GM12864 (cell line): Measurements from ENCODE around the gene TMEM144.

Experiments
- DNase-seq: peaks from one replicate; pipeline ENCODE4 v3.0.0-alpha.2; 2011; ENCODE audit warnings: low read depth
- H3K4me3 ChIP-seq: 2 replicates; pipeline ENCODE4 v1.5.1; 2011; ENCODE audit warnings: mild to moderate bottlenecking, low read depth, low read length, control low read depth
- TF ChIP-seq, protein P1 (sequence below): IDR thresholded peaks from 2 replicates; pipeline ENCODE4 v1.5.1; 2011; ENCODE audit warnings: low read depth, mild to moderate bottlenecking, moderate library complexity, low read length, control low read depth, inconsistent platforms; ENCODE audit errors: missing control alignments

Gene TMEM144

GRCh38 chr4:158280856-158281255 lies 70.6 kb downstream of the TMEM144 start:
- TF ChIP-seq, protein P1, sequence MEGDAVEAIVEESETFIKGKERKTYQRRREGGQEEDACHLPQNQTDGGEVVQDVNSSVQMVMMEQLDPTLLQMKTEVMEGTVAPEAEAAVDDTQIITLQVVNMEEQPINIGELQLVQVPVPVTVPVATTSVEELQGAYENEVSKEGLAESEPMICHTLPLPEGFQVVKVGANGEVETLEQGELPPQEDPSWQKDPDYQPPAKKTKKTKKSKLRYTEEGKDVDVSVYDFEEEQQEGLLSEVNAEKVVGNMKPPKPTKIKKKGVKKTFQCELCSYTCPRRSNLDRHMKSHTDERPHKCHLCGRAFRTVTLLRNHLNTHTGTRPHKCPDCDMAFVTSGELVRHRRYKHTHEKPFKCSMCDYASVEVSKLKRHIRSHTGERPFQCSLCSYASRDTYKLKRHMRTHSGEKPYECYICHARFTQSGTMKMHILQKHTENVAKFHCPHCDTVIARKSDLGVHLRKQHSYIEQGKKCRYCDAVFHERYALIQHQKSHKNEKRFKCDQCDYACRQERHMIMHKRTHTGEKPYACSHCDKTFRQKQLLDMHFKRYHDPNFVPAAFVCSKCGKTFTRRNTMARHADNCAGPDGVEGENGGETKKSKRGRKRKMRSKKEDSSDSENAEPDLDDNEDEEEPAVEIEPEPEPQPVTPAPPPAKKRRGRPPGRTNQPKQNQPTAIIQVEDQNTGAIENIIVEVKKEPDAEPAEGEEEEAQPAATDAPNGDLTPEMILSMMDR: no peak
- no peak overlapping the region for H3K4me3 ChIP-seq
- DNase-seq: no peak

DNA sequence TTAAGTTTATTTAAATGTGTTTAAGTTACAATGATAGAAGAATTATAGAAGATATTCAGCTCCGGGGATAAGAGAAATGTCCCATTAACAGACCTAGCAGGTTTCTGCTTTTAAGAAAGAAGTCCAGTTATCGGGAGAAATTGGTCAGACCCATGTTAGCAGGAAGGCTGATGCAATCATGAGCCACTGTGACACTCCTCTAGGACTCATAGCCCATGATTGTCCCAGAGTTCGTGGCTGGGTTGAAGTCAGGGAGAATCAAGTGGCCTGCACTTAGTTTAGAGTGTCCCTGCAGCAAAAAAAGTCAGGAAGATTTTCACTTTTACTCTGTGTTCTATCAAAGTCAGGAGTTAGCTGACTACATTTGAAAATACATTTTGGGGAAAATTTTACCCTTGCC lies 72.0 kb downstream of the TMEM144 start:
- H3K4me3 ChIP-seq: no peak overlapping the region
- DNase-seq: no peak
- TF ChIP-seq, protein P1: no peak

DNA sequence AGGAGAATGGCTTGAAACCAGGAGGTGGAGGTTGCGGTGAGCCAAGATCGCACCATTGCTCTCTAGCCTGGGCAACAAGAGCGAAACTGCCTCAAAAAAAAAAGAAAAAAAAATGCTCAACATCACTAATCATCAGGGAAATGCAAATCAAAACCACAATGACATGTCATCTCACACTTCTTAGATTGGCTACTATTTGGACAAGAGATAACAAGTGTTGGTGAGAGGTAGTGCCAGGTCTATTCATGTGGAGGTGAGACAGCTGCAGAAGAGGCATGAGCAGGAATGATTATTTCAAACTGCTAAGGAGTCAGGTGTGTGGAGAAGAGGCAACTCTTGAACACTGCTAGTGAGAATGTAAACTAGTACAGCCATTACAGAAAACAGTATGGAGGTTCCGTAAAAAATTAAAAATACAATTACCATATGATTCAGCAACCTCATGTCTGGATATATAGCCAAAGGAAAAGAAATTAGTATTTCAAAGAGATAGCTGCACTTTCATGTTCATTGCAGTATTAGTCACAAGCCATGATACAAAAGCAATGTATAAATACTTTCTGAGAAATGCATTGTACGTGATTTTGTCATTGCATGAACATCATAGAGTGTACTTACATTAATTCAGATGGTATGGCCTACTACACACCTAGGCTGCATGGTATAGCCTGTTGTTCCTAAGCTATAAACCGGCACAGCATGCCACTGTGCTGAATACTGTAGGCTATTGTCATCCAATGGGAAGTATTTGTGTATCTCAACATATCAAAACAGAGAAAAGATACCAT lies 75.3 kb downstream of the TMEM144 start:
- DNase-seq: no peak
- TF ChIP-seq, protein P1: no peak

GRCh38 chr4:158290912-158291311 lies 80.6 kb downstream of the TMEM144 start:
- DNase-seq: no peak
- TF ChIP-seq, protein P1: no peak
- no peak overlapping the region for H3K4me3 ChIP-seq

More for the DNA sequence above, 75.3 kb downstream of the TMEM144 start:
- no peak overlapping the region for H3K4me3 ChIP-seq

DNA sequence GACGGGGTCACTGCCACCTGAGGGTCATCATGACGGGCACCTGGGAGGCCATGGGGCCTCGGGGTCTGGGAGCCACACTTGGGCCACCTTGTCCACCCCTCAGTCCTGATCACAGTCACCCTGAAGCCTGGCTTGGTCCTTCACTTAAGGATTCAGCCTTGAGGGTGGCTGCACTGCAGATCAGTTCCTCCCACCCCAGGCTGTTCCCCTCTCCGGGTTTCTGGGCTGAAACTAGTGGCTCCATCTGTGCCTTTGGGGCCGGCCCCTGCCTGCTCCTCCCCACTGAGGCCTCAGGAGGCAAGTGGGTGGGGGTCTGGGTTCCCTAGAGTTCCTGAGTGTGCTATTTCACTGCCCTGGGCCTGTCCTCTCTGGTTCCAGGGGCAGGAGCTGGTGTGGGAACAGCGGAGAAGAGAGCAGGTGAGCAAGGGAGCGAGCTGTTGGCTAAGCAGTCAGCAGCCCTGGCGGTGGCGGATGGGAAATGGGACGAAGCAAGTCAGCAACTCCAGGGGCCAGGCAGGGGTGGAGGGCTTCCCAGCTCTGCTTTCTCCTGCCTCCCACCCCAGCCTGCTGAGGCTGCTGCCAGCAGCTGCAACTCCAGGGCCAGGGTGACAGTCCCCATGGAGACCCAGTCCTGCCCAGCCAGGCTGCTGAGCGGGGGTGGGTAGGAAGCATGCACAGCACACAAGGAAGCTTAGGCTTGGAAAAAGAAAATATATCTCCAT lies 81.2 kb downstream of the TMEM144 start:
- no peak for DNase-seq
- no peak overlapping the region for H3K4me3 ChIP-seq
- TF ChIP-seq, protein P1: no peak

- TF ChIP-seq, protein P1: no peak
- no peak for DNase-seq
- no peak overlapping the region for H3K4me3 ChIP-seq
Observed at GRCh38 chr4:158292156-158292555, 81.9 kb downstream of the TMEM144 start.
